22Rv1 (cell line): Measurements from ENCODE around the gene MCU.
"Not testable (repeated sequence)": the region's sequence is repeated elsewhere in the genome, so short reads cannot be mapped to it uniquely, and the experiment has no call there.

Source experiments
- H3K27ac ChIP-seq: fragments of 450-650 bp; 2 replicates; pipeline ENCODE4 v1.5.1; 2017
- CTCF ChIP-seq: fragments of 450-650 bp; IDR thresholded peaks from 2 replicates; pipeline ENCODE4 v1.5.1; 2017; ENCODE audit warnings: mild to moderate bottlenecking
- ZFX ChIP-seq: fragments of 450-650 bp; IDR thresholded peaks from 2 replicates; pipeline ENCODE4 v1.6.1; 2017; ENCODE audit warnings: antibody characterized with exemption, borderline replicate concordance

MCU gene

GRCh38 chr10:72697716-72698115, 5.8 kb downstream of the MCU start:
- TF ChIP-seq ZFX = no peak
- TF ChIP-seq CTCF = no peak
- H3K27ac ChIP-seq = no peak overlapping the region

GRCh38 chr10:72702465-72702864, 10.5 kb downstream of the MCU start:
- not testable (repeated sequence) for H3K27ac ChIP-seq

GRCh38 chr10:72702868-72703581, 11.1 kb downstream of the MCU start:
- no peak overlapping the region for H3K27ac ChIP-seq
- TF ChIP-seq ZFX (no peak), CTCF (no peak)

- TF ChIP-seq CTCF = no peak
- no peak for TF ChIP-seq ZFX
- no peak overlapping the region for H3K27ac ChIP-seq
Observed at GRCh38 chr10:72704117-72704516, 12.2 kb downstream of the MCU start.

- no peak overlapping the region for H3K27ac ChIP-seq
- TF ChIP-seq ZFX (no peak), CTCF (no peak)
Observed at GRCh38 chr10:72709041-72709440, 17.1 kb downstream of the MCU start.

GRCh38 chr10:72712136-72712535, 20.2 kb downstream of the MCU start:
- TF ChIP-seq ZFX (no peak), CTCF (no peak)
- no peak overlapping the region for H3K27ac ChIP-seq

GRCh38 chr10:72719941-72720592, 28.1 kb downstream of the MCU start:
- H3K27ac ChIP-seq = no peak overlapping the region
- TF ChIP-seq ZFX (no peak), CTCF (no peak)
